HepG2 (cell line): ENCODE measurements around the gene TNFAIP2. TPM values are rescaled to one million over a fixed set of nuclear protein-coding genes. Genes with fewer than 3 reads are reported as not detected.

Experiments
- FOXO4 ChIP-seq: sonication (generic); formaldehyde crosslinking; conservative IDR thresholded peaks from 2 replicates; pipeline ENCODE4 v1.8.1; 2023; ENCODE audit warnings: missing genetic modification reagents
- HDAC2 ChIP-seq: sonication (generic); formaldehyde crosslinking; IDR thresholded peaks from 2 replicates; pipeline ENCODE4 v1.4.0; 2020; ENCODE audit warnings: missing genetic modification reagents
- KMT2A ChIP-seq: sonication (generic); formaldehyde crosslinking; IDR thresholded peaks from 2 replicates; pipeline ENCODE4 v1.4.0; 2020; ENCODE audit warnings: missing genetic modification reagents
- MAFG ChIP-seq: sonication (generic); formaldehyde crosslinking; IDR thresholded peaks from 2 replicates; pipeline ENCODE4 v1.5.1; 2020; ENCODE audit warnings: mild to moderate bottlenecking, missing genetic modification reagents
- MNT ChIP-seq: fragments of 450-650 bp; IDR thresholded peaks from 2 replicates; pipeline ENCODE4 v1.6.1; 2016
- NFE2 ChIP-seq: sonication (generic); formaldehyde crosslinking; IDR thresholded peaks from 2 replicates; pipeline ENCODE4 v1.4.0; 2020; ENCODE audit warnings: missing genetic modification reagents
- NFYC ChIP-seq: IDR thresholded peaks from 2 replicates; pipeline ENCODE4 v1.6.1; 2016; ENCODE audit warnings: missing genetic modification reagents, missing compliant biosample characterization
- SNAI1 ChIP-seq: sonication (generic); formaldehyde crosslinking; IDR thresholded peaks from 2 replicates; pipeline ENCODE4 v1.5.0; 2020; ENCODE audit warnings: mild to moderate bottlenecking, missing genetic modification reagents, borderline replicate concordance
- SNAPC4 ChIP-seq: sonication (generic); formaldehyde crosslinking; IDR thresholded peaks from 2 replicates; pipeline ENCODE4 v1.4.0; 2020; ENCODE audit warnings: mild to moderate bottlenecking, missing genetic modification reagents
- ZBTB38 ChIP-seq: sonication (generic); formaldehyde crosslinking; IDR thresholded peaks from 2 replicates; pipeline ENCODE4 v1.5.1; 2020; ENCODE audit warnings: mild to moderate bottlenecking, missing genetic modification reagents
- ZHX1 ChIP-seq: sonication (generic); formaldehyde crosslinking; IDR thresholded peaks from 2 replicates; pipeline ENCODE4 v1.8.1; 2022; ENCODE audit warnings: low read depth, mild to moderate bottlenecking, missing genetic modification reagents
- ZNF234 ChIP-seq: sonication (generic); formaldehyde crosslinking; conservative IDR thresholded peaks from 2 replicates; pipeline ENCODE4 v1.5.1; 2020; ENCODE audit warnings: mild to moderate bottlenecking, missing genetic modification reagents
- ZNF253 ChIP-seq: sonication (generic); formaldehyde crosslinking; IDR thresholded peaks from 2 replicates; pipeline ENCODE4 v1.8.0; 2022; ENCODE audit warnings: mild to moderate bottlenecking, missing genetic modification reagents, borderline replicate concordance
- ZNF276 ChIP-seq: sonication (generic); formaldehyde crosslinking; IDR thresholded peaks from 2 replicates; pipeline ENCODE4 v1.4.0; 2020; ENCODE audit warnings: mild to moderate bottlenecking, low read depth, missing genetic modification reagents
- ZNF30 ChIP-seq: sonication (generic); formaldehyde crosslinking; IDR thresholded peaks from 2 replicates; pipeline ENCODE4 v1.5.0; 2020; ENCODE audit warnings: mild to moderate bottlenecking, missing genetic modification reagents
- polyA plus RNA-seq, 8 experiments: library from polyadenylated mRNA; depleted of rRNA in 3 of 8; stranded (reverse) in 7 of 8; unstranded in 1 of 8; fragments of >200 nt; fragmentation: Illumina TruSeq in 4 of 8; extraction: Trizol in 4 of 8; gene quantifications; 2 replicates each; pipeline versions ENCODE4 v1.2.1 to v1.2.3, GENCODE V29; 2011 to 2016; ENCODE audit warnings: low read depth in 4 of 8, missing spikeins in 1 of 8, mixed read lengths in 1 of 8; ENCODE audit not compliant: insufficient read depth in 1 of 8
- total RNA-seq, 5 experiments: library from RNA; depleted of rRNA; stranded (reverse); fragments of >200 nt; fragmentation: Illumina TruSeq; extraction: Trizol; gene quantifications; 2 replicates each; pipeline ENCODE4 v1.2.3, GENCODE V29; 2016; ENCODE audit warnings: low read depth in 1 of 5

Gene TNFAIP2
- total and polyA plus RNA-seq, 2 of the 13 experiments (the other 11 are each of a cell fraction or from before 2014, with no cell fraction given) = 0.46 to 1.5 TPM

GRCh38 chr14:103103461-103104388, 19.5 kb upstream of the TNFAIP2 start (continued):
- TF ChIP-seq ZHX1 (CRISPR knock-in tag) (no peak; the same call in 1 of the 2 replicates), NFE2 (CRISPR knock-in tag) (no peak), MAFG (CRISPR knock-in tag) (0 out of 2 replicates have a peak, but pooled peaks have one; percentile 9), ZNF30 (no peak), SNAPC4 (CRISPR knock-in tag) (0 out of 2 replicates have a peak, but pooled peaks have one; percentile 52), MNT (peak; percentile 86), ZNF253 (CRISPR knock-in tag) (no peak), ZNF234 (CRISPR knock-in tag) (0 out of 2 replicates have a peak, but pooled peaks have one; percentile 36), ZNF276 (CRISPR knock-in tag) (no peak), HDAC2 (peak; percentile 9; the same call in 1 of the 2 replicates), FOXO4 (no peak), NFYC (no peak), SNAI1 (0 out of 2 replicates have a peak, but pooled peaks have one; percentile 23), ZBTB38 (CRISPR knock-in tag) (peak; percentile 90), KMT2A (CRISPR knock-in tag) (no peak)
